ENCODE results near the gene SORCS2. TPM values are rescaled to one million over a fixed set of nuclear protein-coding genes. Genes with fewer than 3 reads are reported as not detected.

Gene SORCS2
- total RNA-seq, 1 experiment from 2014 or later, result not detected

DNA sequence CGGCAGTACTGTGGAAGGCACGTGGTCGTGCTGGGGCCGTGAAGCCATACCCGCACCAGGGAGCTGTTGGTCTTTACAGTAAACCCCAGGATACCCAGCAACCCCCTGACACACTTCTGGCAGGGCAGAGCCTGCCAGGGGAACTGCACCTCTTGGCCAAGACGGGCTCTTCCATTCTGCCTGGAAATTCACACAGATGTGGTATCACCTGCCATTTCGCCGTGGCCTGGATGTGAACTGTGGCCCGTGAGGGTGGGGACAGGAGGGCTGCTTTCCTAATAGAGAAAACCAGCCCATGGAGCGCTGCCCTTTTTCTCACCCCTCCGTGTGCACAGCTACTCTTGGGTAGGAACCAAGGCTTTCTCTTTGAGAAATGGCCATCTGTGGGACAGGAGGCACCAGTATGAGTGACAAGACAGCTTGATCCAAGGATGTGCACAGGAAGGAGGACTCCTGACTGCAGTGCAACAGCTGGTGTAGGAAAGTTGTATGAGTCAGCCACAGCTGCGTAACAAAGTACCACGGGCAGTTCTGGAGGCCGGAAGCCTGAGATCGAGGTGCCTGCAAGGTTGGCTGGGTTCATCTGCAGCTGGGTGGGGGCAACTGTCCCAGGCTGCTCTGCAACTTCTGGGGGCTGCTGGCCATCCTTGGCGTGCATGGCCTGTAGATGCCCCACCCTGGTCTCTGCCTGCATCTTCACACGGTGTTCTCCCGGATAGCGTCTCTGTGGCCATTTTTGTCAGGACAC is 146.7 kb downstream of the SORCS2 start:
- Mint-ChIP-seq H3K27ac (ENCODE audit: unreplicated experiment) (no peak overlapping the region), H3K4me3 (ENCODE audit: low read depth, unreplicated experiment) (no peak overlapping the region), H3K36me3 (ENCODE audit: insufficient read depth, unreplicated experiment) (no peaks in the 10 kb centered on the region), H3K27me3 (ENCODE audit: unreplicated experiment) (peaks cover 38% of the 10 kb centered on the region), H3K4me1 (ENCODE audit: low read depth, unreplicated experiment) (no peaks in the 10 kb centered on the region), H3K9me3 (ENCODE audit: low read depth, unreplicated experiment) (peaks cover 3% of the 10 kb centered on the region)
- TF ChIP-seq, protein P1, sequence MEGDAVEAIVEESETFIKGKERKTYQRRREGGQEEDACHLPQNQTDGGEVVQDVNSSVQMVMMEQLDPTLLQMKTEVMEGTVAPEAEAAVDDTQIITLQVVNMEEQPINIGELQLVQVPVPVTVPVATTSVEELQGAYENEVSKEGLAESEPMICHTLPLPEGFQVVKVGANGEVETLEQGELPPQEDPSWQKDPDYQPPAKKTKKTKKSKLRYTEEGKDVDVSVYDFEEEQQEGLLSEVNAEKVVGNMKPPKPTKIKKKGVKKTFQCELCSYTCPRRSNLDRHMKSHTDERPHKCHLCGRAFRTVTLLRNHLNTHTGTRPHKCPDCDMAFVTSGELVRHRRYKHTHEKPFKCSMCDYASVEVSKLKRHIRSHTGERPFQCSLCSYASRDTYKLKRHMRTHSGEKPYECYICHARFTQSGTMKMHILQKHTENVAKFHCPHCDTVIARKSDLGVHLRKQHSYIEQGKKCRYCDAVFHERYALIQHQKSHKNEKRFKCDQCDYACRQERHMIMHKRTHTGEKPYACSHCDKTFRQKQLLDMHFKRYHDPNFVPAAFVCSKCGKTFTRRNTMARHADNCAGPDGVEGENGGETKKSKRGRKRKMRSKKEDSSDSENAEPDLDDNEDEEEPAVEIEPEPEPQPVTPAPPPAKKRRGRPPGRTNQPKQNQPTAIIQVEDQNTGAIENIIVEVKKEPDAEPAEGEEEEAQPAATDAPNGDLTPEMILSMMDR (IDR thresholded peaks at IDR 0.05; ENCODE audit: unreplicated experiment), result no peak
- no peak for DNase-seq
- BruUV-seq (replicated peaks), result no TSS peak
- CTCF ChIA-PET, result no interaction called here
- intact Hi-C loops (cut with micrococcal nuclease; ENCODE audit: unreplicated experiment), result no loop called here

DNA sequence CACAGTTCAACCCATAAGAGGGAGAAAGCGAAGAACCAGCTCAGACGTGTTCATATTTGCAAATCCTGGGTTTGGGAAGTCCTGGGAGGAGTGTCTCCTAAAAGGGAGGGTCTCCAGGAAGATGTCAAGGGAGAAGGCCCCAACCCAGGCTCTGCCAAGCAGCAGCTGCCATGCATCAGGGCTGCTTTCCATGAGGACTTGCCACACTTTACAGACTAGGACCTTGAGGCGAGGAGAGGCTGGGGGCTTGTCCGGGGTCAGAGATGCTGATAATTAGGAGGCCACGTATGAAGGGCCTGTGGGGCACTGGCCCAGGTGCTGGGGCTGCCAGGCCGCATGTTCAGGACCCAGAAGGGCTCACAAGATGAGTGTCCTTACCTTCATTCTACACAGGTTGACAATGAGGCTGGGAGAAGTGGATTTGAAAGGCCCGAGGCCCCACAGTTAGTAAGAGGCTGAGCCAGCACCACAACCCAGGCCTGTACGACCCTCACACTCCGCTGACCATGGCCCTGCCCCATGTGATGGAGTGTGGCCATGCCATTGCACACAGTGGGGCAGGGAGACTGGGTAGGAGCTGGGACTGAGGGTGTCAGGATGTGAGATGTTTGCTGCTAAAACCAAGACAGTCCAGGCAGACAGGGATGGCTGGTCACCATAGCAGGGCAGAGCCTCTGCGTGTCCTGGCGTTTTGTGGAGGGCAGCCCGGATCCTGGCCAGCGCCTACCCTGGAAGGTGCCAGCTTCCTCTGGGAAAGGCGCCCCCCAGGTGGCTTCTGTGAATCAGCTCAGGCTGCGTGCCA is 147.6 kb downstream of the SORCS2 start:
- DNase-seq, result no peak
- intact Hi-C loops (cut with micrococcal nuclease; ENCODE audit: unreplicated experiment), result no loop called here
- no TSS peak for BruUV-seq (replicated peaks)
- H3K4me1 Mint-ChIP-seq (ENCODE audit: low read depth, unreplicated experiment), result no peaks in the 10 kb centered on the region
- TF ChIP-seq, protein P1 (IDR thresholded peaks at IDR 0.05; ENCODE audit: unreplicated experiment), result no peak
- peaks cover 29% of the 10 kb centered on the region for H3K27me3 Mint-ChIP-seq (ENCODE audit: unreplicated experiment)
- peaks cover 3% of the 10 kb centered on the region for H3K9me3 Mint-ChIP-seq (ENCODE audit: low read depth, unreplicated experiment)
- CTCF ChIA-PET, result no interaction called here
- H3K27ac Mint-ChIP-seq (ENCODE audit: unreplicated experiment), result no peak overlapping the region
- H3K36me3 Mint-ChIP-seq (ENCODE audit: insufficient read depth, unreplicated experiment), result no peaks in the 10 kb centered on the region
- H3K4me3 Mint-ChIP-seq (ENCODE audit: low read depth, unreplicated experiment), result no peak overlapping the region

- H3K36me3 Mint-ChIP-seq (ENCODE audit: insufficient read depth, unreplicated experiment), result no peaks in the 10 kb centered on the region
- intact Hi-C loops (cut with micrococcal nuclease; ENCODE audit: unreplicated experiment), result no loop called here
- DNase-seq, result no peak
- no TSS peak for BruUV-seq (replicated peaks)
- TF ChIP-seq, protein P1 (IDR thresholded peaks at IDR 0.05; ENCODE audit: unreplicated experiment), result no peak
- no peak overlapping the region for H3K27ac Mint-ChIP-seq (ENCODE audit: unreplicated experiment)
- peaks cover 28% of the 10 kb centered on the region for H3K27me3 Mint-ChIP-seq (ENCODE audit: unreplicated experiment)
- CTCF ChIA-PET, result no interaction called here
- no peaks in the 10 kb centered on the region for H3K4me1 Mint-ChIP-seq (ENCODE audit: low read depth, unreplicated experiment)
- H3K9me3 Mint-ChIP-seq (ENCODE audit: low read depth, unreplicated experiment), result peaks cover 4% of the 10 kb centered on the region
- H3K4me3 Mint-ChIP-seq (ENCODE audit: low read depth, unreplicated experiment), result no peak overlapping the region
Measured at GRCh38 chr4:7340553-7341433, 148.5 kb downstream of the SORCS2 start.

- no TSS peak for BruUV-seq (replicated peaks)
- Mint-ChIP-seq H3K9me3 (ENCODE audit: low read depth, unreplicated experiment) (peaks cover 7% of the 10 kb centered on the region), H3K27me3 (ENCODE audit: unreplicated experiment) (peaks cover 36% of the 10 kb centered on the region), H3K36me3 (ENCODE audit: insufficient read depth, unreplicated experiment) (no peaks in the 10 kb centered on the region), H3K4me1 (ENCODE audit: low read depth, unreplicated experiment) (no peaks in the 10 kb centered on the region), H3K4me3 (ENCODE audit: low read depth, unreplicated experiment) (no peak overlapping the region), H3K27ac (ENCODE audit: unreplicated experiment) (no peak overlapping the region)
- CTCF ChIA-PET, result no interaction called here
- intact Hi-C loops (cut with micrococcal nuclease; ENCODE audit: unreplicated experiment), result no loop called here
- no peak for DNase-seq
- TF ChIP-seq, protein P1 (IDR thresholded peaks at IDR 0.05; ENCODE audit: unreplicated experiment), result no peak
Measured at GRCh38 chr4:7341491-7342222, 149.3 kb downstream of the SORCS2 start.
